IPS-NIHi11 (cell line): Measurements from ENCODE around the gene CTSG.
"Not testable (repeated sequence)": the region's sequence is repeated elsewhere in the genome, so short reads cannot be mapped to it uniquely, and the experiment has no call there.

Experiments
- DNase-seq: peaks from one replicate; pipeline ENCODE4 v3.0.0; 2012; ENCODE audit warnings: mixed read lengths, low spot score

The CTSG gene

GRCh38 chr14:24576182-24576581, at the start of gene CTSG:
Gene CTSG, minus strand, starts transcription at chr14:24576250. Its CDS starts 27 bp downstream, at chr14:24576223.
- no peak for DNase-seq

GRCh38 chr14:24613747-24614146, 37.7 kb upstream of the CTSG start:
- DNase-seq = no peak

- DNase-seq = no peak
Observed at GRCh38 chr14:24613241-24613640, 37.2 kb upstream of the CTSG start.

- DNase-seq = no peak
Observed at GRCh38 chr14:24612196-24612595, 36.1 kb upstream of the CTSG start.

GRCh38 chr14:24609655-24610344, 33.8 kb upstream of the CTSG start, which contains the start of gene GZMH:
Gene GZMH, minus strand, starts transcription at chr14:24609685. Its CDS starts 72 bp downstream, at chr14:24609613.
- no peak for DNase-seq

- DNase-seq = no peak
Observed at GRCh38 chr14:24607635-24608514, 31.8 kb upstream of the CTSG start.

- no peak for DNase-seq
Observed at GRCh38 chr14:24607081-24607480, 31.0 kb upstream of the CTSG start.

- no peak for DNase-seq
Observed at GRCh38 chr14:24606297-24606696, 30.2 kb upstream of the CTSG start.

GRCh38 chr14:24605435-24606190, 29.6 kb upstream of the CTSG start:
- DNase-seq = peak; percentile 70

- DNase-seq = no peak
Observed at GRCh38 chr14:24597403-24597802, 21.4 kb upstream of the CTSG start.

GRCh38 chr14:24595073-24595808, 19.2 kb upstream of the CTSG start:
- no peak for DNase-seq

GRCh38 chr14:24591004-24591403, 15.0 kb upstream of the CTSG start:
- DNase-seq = not testable (repeated sequence)

GRCh38 chr14:24584402-24584801, 8.4 kb upstream of the CTSG start:
- DNase-seq = not testable (repeated sequence)

- no peak for DNase-seq
Observed at GRCh38 chr14:24578558-24578957, 2.5 kb upstream of the CTSG start.

- no peak for DNase-seq
Observed at GRCh38 chr14:24576771-24577170, 721 bp upstream of the CTSG start.

GRCh38 chr14:24574206-24574774, 1.8 kb downstream of the CTSG start:
- DNase-seq = no peak

GRCh38 chr14:24566318-24566717, 9.7 kb downstream of the CTSG start:
- no peak for DNase-seq

GRCh38 chr14:24565766-24566165, 10.3 kb downstream of the CTSG start:
- DNase-seq = no peak

GRCh38 chr14:24563505-24563904, 12.5 kb downstream of the CTSG start:
- DNase-seq = no peak

- DNase-seq = no peak
Observed at GRCh38 chr14:24556756-24557155, 19.3 kb downstream of the CTSG start.

- not testable (repeated sequence) for DNase-seq
Observed at GRCh38 chr14:24549064-24549463, 27.0 kb downstream of the CTSG start.
